Measurements from ENCODE around the gene TFDP2. TPM values are rescaled to one million over a fixed set of nuclear protein-coding genes. Genes with fewer than 3 reads are reported as not detected.

TFDP2 gene
- total RNA-seq, 4 donors from 2014 or later = 18.2 to 286 (median 64.4) TPM

GRCh38 chr3:142057331-142057725 lies 92.0 kb downstream of the TFDP2 start:
- TF ChIP-seq CTCF (IDR thresholded peaks at IDR 0.05) (no peak), POLR2A (IDR thresholded peaks at IDR 0.05) (no peak)
- intact Hi-C loops (cut with DNase I; ENCODE audit: low total_unique reads) = no loop called here
- DNase-seq = no peak

GRCh38 chr3:142056656-142057330 lies 92.6 kb downstream of the TFDP2 start:
- intact Hi-C loops (cut with DNase I; ENCODE audit: low total_unique reads) = no loop called here
- no peak for TF ChIP-seq CTCF (IDR thresholded peaks at IDR 0.05)
- no peak for TF ChIP-seq POLR2A (IDR thresholded peaks at IDR 0.05)
- H3K9me3 ChIP-seq = no peaks in the 10 kb centered on the region
- H3K36me3 ChIP-seq = no peaks in the 10 kb centered on the region
- H3K27ac ChIP-seq = no peak overlapping the region
- no peak for DNase-seq
- H3K4me1 ChIP-seq = no peaks in the 10 kb centered on the region
- no peak overlapping the region for H3K4me3 ChIP-seq
- H3K27me3 ChIP-seq = no peaks in the 10 kb centered on the region

More at GRCh38 chr3:142057331-142057725, 92.0 kb downstream of the TFDP2 start:
- H3K9me3 ChIP-seq = no peaks in the 10 kb centered on the region
- no peaks in the 10 kb centered on the region for H3K36me3 ChIP-seq
- H3K27ac ChIP-seq = no peak overlapping the region
- no peaks in the 10 kb centered on the region for H3K4me1 ChIP-seq
- no peak overlapping the region for H3K4me3 ChIP-seq
- no peaks in the 10 kb centered on the region for H3K27me3 ChIP-seq

GRCh38 chr3:142053835-142054234 lies 95.5 kb downstream of the TFDP2 start:
- H3K27me3 ChIP-seq = no peaks in the 10 kb centered on the region
- no peaks in the 10 kb centered on the region for H3K4me1 ChIP-seq
- no peaks in the 10 kb centered on the region for H3K9me3 ChIP-seq
- no peaks in the 10 kb centered on the region for H3K36me3 ChIP-seq
- intact Hi-C loops (cut with DNase I; ENCODE audit: low total_unique reads) = no loop called here
- H3K4me3 ChIP-seq = no peak overlapping the region
- no peak for TF ChIP-seq CTCF (IDR thresholded peaks at IDR 0.05)
- no peak for TF ChIP-seq POLR2A (IDR thresholded peaks at IDR 0.05)
- no peak for DNase-seq
- no peak overlapping the region for H3K27ac ChIP-seq

- Histone ChIP-seq H3K9me3 (no peaks in the 10 kb centered on the region), H3K27me3 (no peaks in the 10 kb centered on the region), H3K27ac (no peak overlapping the region), H3K4me3 (no peak overlapping the region), H3K4me1 (no peaks in the 10 kb centered on the region), H3K36me3 (no peaks in the 10 kb centered on the region)
- TF ChIP-seq POLR2A (IDR thresholded peaks at IDR 0.05) (no peak), CTCF (IDR thresholded peaks at IDR 0.05) (no peak)
- intact Hi-C loops (cut with DNase I; ENCODE audit: low total_unique reads) = no loop called here
- no peak for DNase-seq
These were observed 96.1 kb downstream of the TFDP2 start for GRCh38 chr3:142053244-142053643.

GRCh38 chr3:142051351-142051750 lies 98.0 kb downstream of the TFDP2 start:
- intact Hi-C loops (cut with DNase I; ENCODE audit: low total_unique reads) = no loop called here
- Histone ChIP-seq H3K4me1 (no peaks in the 10 kb centered on the region), H3K27me3 (no peaks in the 10 kb centered on the region), H3K27ac (no peak overlapping the region), H3K4me3 (no peak overlapping the region), H3K9me3 (no peaks in the 10 kb centered on the region), H3K36me3 (no peaks in the 10 kb centered on the region)
- TF ChIP-seq POLR2A (IDR thresholded peaks at IDR 0.05) (no peak), CTCF (IDR thresholded peaks at IDR 0.05) (no peak)
- no peak for DNase-seq
